K562 (cell line): ENCODE measurements around the gene TNFRSF18. TPM values are rescaled to one million over a fixed set of nuclear protein-coding genes. Genes with fewer than 3 reads are reported as not detected.
A peak's percentile ranks its signal among the peaks of the same experiment; 100 is the strongest.

ENCODE experiments used
- ERF ChIP-seq: fragments of 450-650 bp; formaldehyde crosslinking; IDR thresholded peaks from 2 replicates; pipeline ENCODE4 v1.4.0; 2020; ENCODE audit warnings: mild to moderate bottlenecking, mixed read lengths
- FOSL1 ChIP-seq: fragments of 200-800 bp; sonication (Bioruptor generic); conservative IDR thresholded peaks from 2 replicates; pipeline ENCODE4 v1.6.1; 2016; ENCODE audit warnings: missing genetic modification characterization, missing compliant biosample characterization
- MAFF ChIP-seq: IDR thresholded peaks from 2 replicates; pipeline ENCODE4 v1.6.1; 2012; ENCODE audit warnings: low read length, improper control_type of control experiment
- MTA1 ChIP-seq: fragments of 450-650 bp; IDR thresholded peaks from 2 replicates; pipeline ENCODE4 v1.6.1; 2017; ENCODE audit warnings: borderline replicate concordance
- NONO ChIP-seq, 2 experiments: fragments of 200-400 bp in 1 of 2; fragments of 450-650 bp in 1 of 2; formaldehyde crosslinking in 1 of 2; IDR thresholded peaks; 2 replicates each; pipeline ENCODE4 v1.6.1; 2017; ENCODE audit warnings: low read depth in 2 of 2, mild to moderate bottlenecking in 2 of 2, moderate library complexity in 2 of 2, low read length in 1 of 2
- RFX5 ChIP-seq: IDR thresholded peaks from 2 replicates; pipeline ENCODE4 v1.6.1; 2011; ENCODE audit warnings: low read depth, mild to moderate bottlenecking, improper control_type of control experiment, low read length
- SNRNP70 ChIP-seq: fragments of 200-400 bp; formaldehyde crosslinking; optimal IDR thresholded peaks from 2 replicates; pipeline ENCODE3; 2017; ENCODE audit warnings: low read depth, low read length
- TCFL5 ChIP-seq: fragments of 250-450 bp; sonication (Bioruptor Pico); conservative IDR thresholded peaks from 2 replicates; pipeline ENCODE4 v1.6.1; 2021; ENCODE audit warnings: mild to moderate bottlenecking, moderate library complexity, matching md5 sums
- ZNF175 ChIP-seq: fragments of 200-800 bp; sonication (Bioruptor generic); IDR thresholded peaks from 2 replicates; pipeline ENCODE4 v1.6.1; 2016; ENCODE audit warnings: low read depth, mild to moderate bottlenecking, missing genetic modification characterization, missing compliant biosample characterization
- polyA plus RNA-seq, 8 experiments: library from polyadenylated mRNA; depleted of rRNA in 4 of 8; stranded (reverse) in 5 of 8; unstranded in 3 of 8; fragments of >200 nt; fragmentation: Nextera tagmentation in 2 of 8; fragmentation: Illumina TruSeq in 1 of 8; extraction: Ambion mirVana in 2 of 8; extraction: Trizol in 1 of 8; gene quantifications; 2 replicates each; pipeline versions ENCODE4 v1.2.1 to v1.2.3, GENCODE V29; 2011 to 2014; ENCODE audit warnings: inconsistent platforms in 1 of 8, missing spikeins in 1 of 8
- total RNA-seq, 7 experiments: library from RNA; depleted of rRNA in 6 of 7; stranded (reverse); fragments of >200 nt in 6 of 7; fragmentation: Illumina TruSeq in 2 of 7; extraction: Trizol in 2 of 7; gene quantifications; 2 replicates each; pipeline versions ENCODE4 v1.2.1 to v1.2.3, GENCODE V29; 2011 to 2021; ENCODE audit warnings: low replicate concordance in 1 of 7
- TF ChIP-seq, protein P1 (sequence below): fragments of 200-800 bp; sonication (Bioruptor generic); IDR thresholded peaks from 2 replicates; pipeline ENCODE4 v1.6.1; 2016; ENCODE audit warnings: missing genetic modification characterization, missing compliant biosample characterization
- TF ChIP-seq, protein P2 (sequence below), 2 experiments: fragments of 450-650 bp in 1 of 2; sonication (generic) in 1 of 2; formaldehyde crosslinking in 1 of 2; IDR thresholded peaks in 1 of 2; conservative IDR thresholded peaks in 1 of 2; 2 replicates each; pipeline versions ENCODE4 v1.6.1 to v1.8.1; 2016 to 2023; ENCODE audit warnings: mild to moderate bottlenecking in 2 of 2, moderate library complexity in 2 of 2, inconsistent platforms in 1 of 2, missing genetic modification reagents in 1 of 2
- TF ChIP-seq, protein P3 (sequence below): fragments of 250-450 bp; sonication (Bioruptor Pico); IDR thresholded peaks from 2 replicates; pipeline ENCODE4 v1.9.0; 2021; ENCODE audit warnings: mild to moderate bottlenecking, inconsistent platforms
- TF ChIP-seq, protein P4 (sequence below): fragments of 250-450 bp; sonication (Bioruptor Pico); IDR thresholded peaks from 2 replicates; pipeline ENCODE4 v1.4.0; 2020
- TF ChIP-seq, protein P5 (sequence below): sonication (generic); formaldehyde crosslinking; IDR thresholded peaks from 2 replicates; pipeline ENCODE4 v1.8.0; 2022; ENCODE audit warnings: mild to moderate bottlenecking, missing genetic modification reagents

TNFRSF18 gene
- total and polyA plus RNA-seq, 9 of the 15 experiments (the other 6 are each of a cell fraction or from before 2014, with no cell fraction given): 0.24 to 0.27 TPM; not detected in 7

DNA sequence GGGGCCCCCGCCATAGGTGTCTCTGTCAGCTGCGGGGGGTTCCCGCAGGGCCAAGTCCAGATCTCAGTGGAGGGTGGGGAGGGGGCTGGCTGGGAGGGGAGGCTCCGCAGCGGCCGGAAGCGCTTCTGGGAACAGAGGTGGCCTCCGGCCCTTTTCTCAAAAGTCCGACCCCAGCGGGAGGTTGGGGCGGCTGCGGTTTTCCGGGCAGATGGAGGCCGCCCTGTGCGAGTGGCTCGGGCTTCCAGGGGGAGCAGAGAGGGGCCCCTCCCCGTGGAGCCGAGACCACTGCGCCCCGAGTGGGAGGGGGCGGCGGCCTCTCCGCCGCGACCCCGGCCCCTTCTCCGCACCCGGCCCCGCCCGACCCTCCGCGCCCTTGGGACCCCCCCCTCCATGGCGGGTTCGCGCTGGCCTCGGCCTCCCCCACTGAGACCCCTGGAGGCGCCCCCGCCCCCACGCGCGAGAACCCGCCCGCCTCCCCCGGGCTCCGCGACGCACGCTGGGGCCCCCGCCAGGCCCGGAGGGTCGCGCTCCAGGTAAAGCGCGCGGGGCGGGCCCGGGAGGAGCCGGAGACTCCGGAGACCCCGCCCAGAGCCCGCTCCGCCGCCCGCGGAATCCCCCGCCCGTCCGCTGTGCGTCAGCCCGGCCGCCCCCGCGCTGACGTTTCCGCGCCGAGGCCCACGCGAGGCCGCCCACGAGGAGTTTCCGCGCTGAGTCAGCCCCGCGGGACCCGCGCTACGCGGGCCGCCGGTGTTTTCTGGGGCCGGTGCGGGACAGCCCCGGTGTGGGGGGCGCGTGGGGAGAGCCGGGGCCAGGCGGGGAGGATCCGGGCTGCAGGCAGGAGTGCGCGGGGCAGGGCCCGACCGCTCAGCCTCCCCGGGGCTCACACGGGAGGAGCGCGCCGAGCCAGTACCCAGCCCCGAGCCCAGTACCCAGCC, 5.2 kb downstream of the TNFRSF18 start (continued):
- TF ChIP-seq, protein P1, sequence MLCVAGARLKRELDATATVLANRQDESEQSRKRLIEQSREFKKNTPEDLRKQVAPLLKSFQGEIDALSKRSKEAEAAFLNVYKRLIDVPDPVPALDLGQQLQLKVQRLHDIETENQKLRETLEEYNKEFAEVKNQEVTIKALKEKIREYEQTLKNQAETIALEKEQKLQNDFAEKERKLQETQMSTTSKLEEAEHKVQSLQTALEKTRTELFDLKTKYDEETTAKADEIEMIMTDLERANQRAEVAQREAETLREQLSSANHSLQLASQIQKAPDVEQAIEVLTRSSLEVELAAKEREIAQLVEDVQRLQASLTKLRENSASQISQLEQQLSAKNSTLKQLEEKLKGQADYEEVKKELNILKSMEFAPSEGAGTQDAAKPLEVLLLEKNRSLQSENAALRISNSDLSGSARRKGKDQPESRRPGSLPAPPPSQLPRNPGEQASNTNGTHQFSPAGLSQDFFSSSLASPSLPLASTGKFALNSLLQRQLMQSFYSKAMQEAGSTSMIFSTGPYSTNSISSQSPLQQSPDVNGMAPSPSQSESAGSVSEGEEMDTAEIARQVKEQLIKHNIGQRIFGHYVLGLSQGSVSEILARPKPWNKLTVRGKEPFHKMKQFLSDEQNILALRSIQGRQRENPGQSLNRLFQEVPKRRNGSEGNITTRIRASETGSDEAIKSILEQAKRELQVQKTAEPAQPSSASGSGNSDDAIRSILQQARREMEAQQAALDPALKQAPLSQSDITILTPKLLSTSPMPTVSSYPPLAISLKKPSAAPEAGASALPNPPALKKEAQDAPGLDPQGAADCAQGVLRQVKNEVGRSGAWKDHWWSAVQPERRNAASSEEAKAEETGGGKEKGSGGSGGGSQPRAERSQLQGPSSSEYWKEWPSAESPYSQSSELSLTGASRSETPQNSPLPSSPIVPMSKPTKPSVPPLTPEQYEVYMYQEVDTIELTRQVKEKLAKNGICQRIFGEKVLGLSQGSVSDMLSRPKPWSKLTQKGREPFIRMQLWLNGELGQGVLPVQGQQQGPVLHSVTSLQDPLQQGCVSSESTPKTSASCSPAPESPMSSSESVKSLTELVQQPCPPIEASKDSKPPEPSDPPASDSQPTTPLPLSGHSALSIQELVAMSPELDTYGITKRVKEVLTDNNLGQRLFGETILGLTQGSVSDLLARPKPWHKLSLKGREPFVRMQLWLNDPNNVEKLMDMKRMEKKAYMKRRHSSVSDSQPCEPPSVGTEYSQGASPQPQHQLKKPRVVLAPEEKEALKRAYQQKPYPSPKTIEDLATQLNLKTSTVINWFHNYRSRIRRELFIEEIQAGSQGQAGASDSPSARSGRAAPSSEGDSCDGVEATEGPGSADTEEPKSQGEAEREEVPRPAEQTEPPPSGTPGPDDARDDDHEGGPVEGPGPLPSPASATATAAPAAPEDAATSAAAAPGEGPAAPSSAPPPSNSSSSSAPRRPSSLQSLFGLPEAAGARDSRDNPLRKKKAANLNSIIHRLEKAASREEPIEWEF: no peak
- TF ChIP-seq NONO (IDR thresholded peaks at IDR 0.05; ENCODE audit: low read depth in 2 of 2, low read length in 1 of 2): peak in 1 of 2 experiments; percentile 73; a peak in 1 of 4 replicates
- TF ChIP-seq, protein P2, sequence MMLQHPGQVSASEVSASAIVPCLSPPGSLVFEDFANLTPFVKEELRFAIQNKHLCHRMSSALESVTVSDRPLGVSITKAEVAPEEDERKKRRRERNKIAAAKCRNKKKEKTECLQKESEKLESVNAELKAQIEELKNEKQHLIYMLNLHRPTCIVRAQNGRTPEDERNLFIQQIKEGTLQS (IDR thresholded peaks at IDR 0.05): peak; percentile 58; the same call in 1 of the 2 replicates
- TF ChIP-seq, protein P2 (CRISPR knock-in tag; conservative IDR thresholded peaks at IDR 0.05): 0 out of 2 replicates have a peak, but pooled peaks have one; percentile 46
- TF ChIP-seq SNRNP70: no peak
- TF ChIP-seq MTA1: 0 out of 2 replicates have a peak, but pooled peaks have one; percentile 55
- peak; percentile 87 for TF ChIP-seq FOSL1 (tag)
- TF ChIP-seq, protein P3, sequence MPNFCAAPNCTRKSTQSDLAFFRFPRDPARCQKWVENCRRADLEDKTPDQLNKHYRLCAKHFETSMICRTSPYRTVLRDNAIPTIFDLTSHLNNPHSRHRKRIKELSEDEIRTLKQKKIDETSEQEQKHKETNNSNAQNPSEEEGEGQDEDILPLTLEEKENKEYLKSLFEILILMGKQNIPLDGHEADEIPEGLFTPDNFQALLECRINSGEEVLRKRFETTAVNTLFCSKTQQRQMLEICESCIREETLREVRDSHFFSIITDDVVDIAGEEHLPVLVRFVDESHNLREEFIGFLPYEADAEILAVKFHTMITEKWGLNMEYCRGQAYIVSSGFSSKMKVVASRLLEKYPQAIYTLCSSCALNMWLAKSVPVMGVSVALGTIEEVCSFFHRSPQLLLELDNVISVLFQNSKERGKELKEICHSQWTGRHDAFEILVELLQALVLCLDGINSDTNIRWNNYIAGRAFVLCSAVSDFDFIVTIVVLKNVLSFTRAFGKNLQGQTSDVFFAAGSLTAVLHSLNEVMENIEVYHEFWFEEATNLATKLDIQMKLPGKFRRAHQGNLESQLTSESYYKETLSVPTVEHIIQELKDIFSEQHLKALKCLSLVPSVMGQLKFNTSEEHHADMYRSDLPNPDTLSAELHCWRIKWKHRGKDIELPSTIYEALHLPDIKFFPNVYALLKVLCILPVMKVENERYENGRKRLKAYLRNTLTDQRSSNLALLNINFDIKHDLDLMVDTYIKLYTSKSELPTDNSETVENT (CRISPR knock-in tag): 0 out of 2 replicates have a peak, but pooled peaks have one; percentile 44
- TF ChIP-seq, protein P4, sequence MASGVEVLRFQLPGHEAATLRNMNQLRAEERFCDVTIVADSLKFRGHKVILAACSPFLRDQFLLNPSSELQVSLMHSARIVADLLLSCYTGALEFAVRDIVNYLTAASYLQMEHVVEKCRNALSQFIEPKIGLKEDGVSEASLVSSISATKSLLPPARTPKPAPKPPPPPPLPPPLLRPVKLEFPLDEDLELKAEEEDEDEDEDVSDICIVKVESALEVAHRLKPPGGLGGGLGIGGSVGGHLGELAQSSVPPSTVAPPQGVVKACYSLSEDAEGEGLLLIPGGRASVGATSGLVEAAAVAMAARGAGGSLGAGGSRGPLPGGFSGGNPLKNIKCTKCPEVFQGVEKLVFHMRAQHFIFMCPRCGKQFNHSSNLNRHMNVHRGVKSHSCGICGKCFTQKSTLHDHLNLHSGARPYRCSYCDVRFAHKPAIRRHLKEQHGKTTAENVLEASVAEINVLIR (CRISPR knock-in tag): peak; percentile 73
- TF ChIP-seq TCFL5: no peak
- 0 out of 2 replicates have a peak, but pooled peaks have one; percentile 55 for TF ChIP-seq ERF (CRISPR knock-in tag)
- TF ChIP-seq ZNF175: peak; percentile 61; the same call in 1 of the 2 replicates
- TF ChIP-seq MAFF: no peak
- TF ChIP-seq, protein P5, sequence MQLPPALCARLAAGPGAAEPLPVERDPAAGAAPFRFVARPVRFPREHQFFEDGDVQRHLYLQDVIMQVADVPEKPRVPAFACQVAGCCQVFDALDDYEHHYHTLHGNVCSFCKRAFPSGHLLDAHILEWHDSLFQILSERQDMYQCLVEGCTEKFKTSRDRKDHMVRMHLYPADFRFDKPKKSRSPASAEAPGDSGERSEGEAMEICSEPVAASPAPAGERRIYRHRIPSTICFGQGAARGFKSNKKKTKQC (CRISPR knock-in tag): peak; percentile 29; the same call in 1 of the 2 replicates
- TF ChIP-seq RFX5: no peak
